Measurements from ENCODE around the gene CAPS. TPM values are rescaled to one million over a fixed set of nuclear protein-coding genes. Genes with fewer than 3 reads are reported as not detected.
"Not testable (repeated sequence)": the region's sequence is repeated elsewhere in the genome, so short reads cannot be mapped to it uniquely, and the experiment has no call there.

Gene CAPS
- total RNA-seq, 1 experiment from 2014 or later = 5.3 TPM

DNA sequence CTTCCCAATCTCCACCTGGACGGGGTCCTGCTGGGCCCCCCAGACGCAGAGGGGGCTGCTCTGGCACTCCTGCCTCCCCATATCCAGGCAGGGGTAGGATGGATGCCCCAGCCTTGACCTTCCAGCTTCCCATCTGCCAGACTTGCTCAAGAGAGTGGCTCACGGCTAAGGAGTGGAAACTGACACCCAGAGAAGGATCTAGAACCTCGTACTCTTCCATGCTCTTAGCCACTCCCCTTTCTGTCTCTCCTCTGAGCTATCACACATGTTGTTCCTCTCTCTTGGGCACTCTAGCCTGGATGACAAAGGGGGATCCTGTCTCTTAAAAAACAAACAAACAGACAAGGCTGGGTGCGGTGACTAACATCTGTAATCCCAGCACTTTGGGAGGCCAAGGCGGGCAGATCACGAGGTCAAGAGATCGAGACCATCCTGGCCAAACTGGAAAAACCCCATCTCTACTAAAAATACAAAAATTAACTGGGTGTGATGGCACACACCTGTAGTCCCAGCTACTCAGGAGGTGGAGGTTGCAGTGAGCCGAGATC is 31.6 kb upstream of the CAPS start:
- ChIA-PET POLR2A (no interaction called here), CTCF (interaction anchor here (0.6 to 1.3 kb wide), 3 partner anchors 14 to 78 kb away, joined by 3 to 4 read pairs (median 3); partner anchors contain the start of gene NRTN)
- H3K4me1 Mint-ChIP-seq = peaks cover 11% of the 10 kb centered on the region
- H3K27ac Mint-ChIP-seq = no peak overlapping the region
- TF ChIP-seq MYBL2 (CRISPR knock-in tag; IDR thresholded peaks at IDR 0.05) = no peak
- no peak for TF ChIP-seq PRRX2 (CRISPR knock-in tag; IDR thresholded peaks at IDR 0.05)
- no peak for TF ChIP-seq E2F4 (CRISPR knock-in tag; IDR thresholded peaks at IDR 0.05; ENCODE audit: borderline replicate concordance, low read depth)
- TF ChIP-seq ZNF281 (CRISPR knock-in tag; IDR thresholded peaks at IDR 0.05) = no peak
- TF ChIP-seq, protein P1, sequence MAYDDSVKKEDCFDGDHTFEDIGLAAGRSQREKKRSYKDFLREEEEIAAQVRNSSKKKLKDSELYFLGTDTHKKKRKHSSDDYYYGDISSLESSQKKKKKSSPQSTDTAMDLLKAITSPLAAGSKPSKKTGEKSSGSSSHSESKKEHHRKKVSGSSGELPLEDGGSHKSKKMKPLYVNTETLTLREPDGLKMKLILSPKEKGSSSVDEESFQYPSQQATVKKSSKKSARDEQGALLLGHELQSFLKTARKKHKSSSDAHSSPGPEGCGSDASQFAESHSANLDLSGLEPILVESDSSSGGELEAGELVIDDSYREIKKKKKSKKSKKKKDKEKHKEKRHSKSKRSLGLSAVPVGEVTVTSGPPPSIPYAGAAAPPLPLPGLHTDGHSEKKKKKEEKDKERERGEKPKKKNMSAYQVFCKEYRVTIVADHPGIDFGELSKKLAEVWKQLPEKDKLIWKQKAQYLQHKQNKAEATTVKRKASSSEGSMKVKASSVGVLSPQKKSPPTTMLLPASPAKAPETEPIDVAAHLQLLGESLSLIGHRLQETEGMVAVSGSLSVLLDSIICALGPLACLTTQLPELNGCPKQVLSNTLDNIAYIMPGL (CRISPR knock-in tag; IDR thresholded peaks at IDR 0.05) = no peak
- no peak for TF ChIP-seq ETV6 (CRISPR knock-in tag; IDR thresholded peaks at IDR 0.05)
- no peak for TF ChIP-seq ZNF416 (CRISPR knock-in tag; IDR thresholded peaks at IDR 0.05)
- no peak for TF ChIP-seq EMX1 (CRISPR knock-in tag; IDR thresholded peaks at IDR 0.05)
- TF ChIP-seq MAX (CRISPR knock-in tag; IDR thresholded peaks at IDR 0.05) = no peak
- no peak for TF ChIP-seq ZNF138 (CRISPR knock-in tag; conservative IDR thresholded peaks at IDR 0.05)
- no peak for TF ChIP-seq ZNF423 (CRISPR knock-in tag; IDR thresholded peaks at IDR 0.05)
- TF ChIP-seq ATF1 (CRISPR knock-in tag; IDR thresholded peaks at IDR 0.05) = no peak
- TF ChIP-seq ZNF263 (CRISPR knock-in tag; IDR thresholded peaks at IDR 0.05; ENCODE audit: low read depth) = no peak
- TF ChIP-seq HMGA2 (CRISPR knock-in tag; IDR thresholded peaks at IDR 0.05) = no peak
- TF ChIP-seq TEAD4 (CRISPR knock-in tag; IDR thresholded peaks at IDR 0.05) = no peak
- DNase-seq (ENCODE audit: low spot score) = no peak
- peaks cover 18% of the 10 kb centered on the region for H3K27me3 Mint-ChIP-seq (ENCODE audit: low read depth)
- ATAC-seq = no peak
- H3K9me3 Mint-ChIP-seq = no peaks in the 10 kb centered on the region
- no peaks in the 10 kb centered on the region for H3K36me3 Mint-ChIP-seq
- no peak overlapping the region for H3K4me3 Mint-ChIP-seq

DNA sequence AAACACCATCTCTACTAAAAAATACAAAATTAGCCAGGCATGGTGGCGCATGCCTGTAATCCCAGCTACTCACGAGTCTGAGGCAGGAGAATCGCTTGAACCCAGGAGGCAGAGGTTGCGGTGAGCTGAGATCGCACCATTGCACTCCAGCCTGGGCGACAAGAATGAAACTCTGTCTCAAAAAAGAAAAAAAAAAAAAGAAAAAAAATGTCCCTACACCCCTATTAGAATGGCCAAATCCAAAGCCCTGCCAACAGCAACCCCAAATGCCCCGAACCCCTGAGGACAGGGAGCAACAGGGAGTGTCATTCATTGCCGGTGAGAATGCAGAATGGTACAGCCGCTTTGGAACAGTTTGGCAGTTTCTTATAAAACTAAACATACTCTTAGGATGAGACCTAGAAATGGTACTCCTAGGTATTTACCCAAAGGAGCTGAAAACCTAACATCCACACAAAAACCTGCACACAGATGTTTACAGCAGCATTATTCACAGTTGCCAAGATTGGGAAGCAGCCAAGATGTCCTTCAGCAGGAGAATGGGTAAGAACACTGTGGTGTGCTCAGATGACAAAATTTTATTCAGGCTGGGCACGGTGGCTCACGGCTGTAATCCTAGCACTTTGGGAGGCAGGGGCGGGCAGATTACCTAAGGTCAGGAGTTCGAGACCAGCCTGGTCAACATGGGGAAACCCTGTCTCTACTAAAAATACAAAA is 30.7 kb upstream of the CAPS start:
- DNase-seq (ENCODE audit: low spot score); H3K4me3 Mint-ChIP-seq; ATAC-seq; POLR2A ChIA-PET; H3K9me3 Mint-ChIP-seq; H3K36me3 Mint-ChIP-seq; H3K27ac Mint-ChIP-seq: not testable (repeated sequence)
- Mint-ChIP-seq H3K4me1 (peaks cover 11% of the 10 kb centered on the region), H3K27me3 (ENCODE audit: low read depth) (peaks cover 25% of the 10 kb centered on the region)
- CTCF ChIA-PET = interaction anchor here (0.6 to 1.3 kb wide), 5 partner anchors 13 to 151 kb away, joined by 3 to 5 read pairs (median 4); partner anchors contain the start of gene NRTN

GRCh38 chr19:5884065-5884811 is 29.8 kb upstream of the CAPS start:
- H3K4me3 Mint-ChIP-seq = not testable (repeated sequence)

More at GRCh38 chr19:5884065-5884811, 29.8 kb upstream of the CAPS start:
- DNase-seq (ENCODE audit: low spot score); H3K27ac Mint-ChIP-seq; H3K9me3 Mint-ChIP-seq; POLR2A ChIA-PET; ATAC-seq; H3K36me3 Mint-ChIP-seq: not testable (repeated sequence)
- Mint-ChIP-seq H3K4me1 (peaks cover 11% of the 10 kb centered on the region), H3K27me3 (ENCODE audit: low read depth) (peaks cover 29% of the 10 kb centered on the region)
- CTCF ChIA-PET = interaction anchor here (1.2 kb wide), 1 partner anchor 80 kb away, joined by 5 read pairs; no protein-coding TSS in a partner anchor
